HG03575 (cell line): Measurements from ENCODE around the gene CCL20.
"Not testable (repeated sequence)": the region's sequence is repeated elsewhere in the genome, so short reads cannot be mapped to it uniquely, and the experiment has no call there.

Source experiments
- ATAC-seq: cut with Tn5 transposase; IDR thresholded peaks from one replicate; pipeline ENCODE4 v1.9.1; 2021; ENCODE audit not compliant: unreplicated experiment, insufficient number of reproducible peaks, low FRiP score; ENCODE audit errors: extremely low read depth

Gene CCL20

DNA sequence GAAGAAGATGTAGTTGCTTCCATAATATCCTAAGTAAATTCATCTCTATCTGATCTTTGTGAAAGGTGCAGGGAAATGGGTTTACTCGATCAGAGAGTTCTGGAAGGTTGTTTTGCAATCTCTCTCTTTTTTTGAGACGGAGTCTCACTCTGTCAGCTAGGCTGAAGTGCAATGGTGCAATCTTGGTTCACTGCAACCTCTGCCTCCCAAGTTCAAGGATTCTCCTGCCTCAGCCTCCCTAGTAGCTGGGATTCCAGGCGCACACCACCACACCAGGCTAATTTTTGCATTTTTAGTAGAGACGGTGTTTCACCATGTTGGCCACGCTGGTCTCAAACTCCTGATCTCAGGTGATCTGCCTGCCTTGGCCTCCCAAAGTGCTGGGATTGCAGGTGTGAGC is 16.9 kb upstream of the CCL20 start:
- not testable (repeated sequence) for ATAC-seq

DNA sequence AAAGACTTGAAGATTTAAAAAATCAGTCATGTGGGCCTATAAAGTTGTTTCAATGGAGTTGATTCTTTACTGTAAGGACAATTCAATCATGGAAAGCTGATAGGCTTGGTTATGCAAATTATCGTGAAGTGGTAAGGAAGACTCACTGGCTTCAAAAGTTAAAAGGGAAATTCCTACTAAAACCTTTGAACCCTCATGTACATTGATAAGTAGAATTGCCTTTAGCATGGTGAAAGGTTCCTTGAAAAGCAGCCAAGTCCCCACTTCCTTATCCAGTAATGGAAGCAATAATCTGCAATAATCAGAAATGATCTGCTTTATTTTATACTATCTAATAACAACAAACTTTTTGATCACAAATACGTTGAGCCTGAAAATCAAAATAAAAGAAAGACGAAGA is 14.4 kb upstream of the CCL20 start:
- no peak for ATAC-seq

DNA sequence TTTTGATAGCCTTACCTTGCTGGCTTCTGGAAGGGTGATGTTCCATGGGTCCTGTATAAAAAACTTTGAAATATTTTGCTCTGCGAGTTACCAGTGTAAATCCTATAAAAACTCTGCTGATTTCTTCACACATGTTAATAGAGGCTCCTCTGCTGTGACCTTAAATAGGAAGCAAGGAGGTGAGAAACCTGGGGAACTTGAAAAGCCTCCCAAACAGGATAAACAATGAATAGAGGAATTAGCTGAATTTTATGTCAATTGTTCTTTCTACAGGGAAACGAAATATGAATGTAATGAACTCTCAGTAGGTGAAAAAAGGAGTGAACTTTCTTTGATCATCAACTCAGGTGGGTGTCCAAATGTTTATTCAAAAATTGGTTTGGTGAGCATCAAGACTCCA is 10.8 kb upstream of the CCL20 start:
- no peak for ATAC-seq

DNA sequence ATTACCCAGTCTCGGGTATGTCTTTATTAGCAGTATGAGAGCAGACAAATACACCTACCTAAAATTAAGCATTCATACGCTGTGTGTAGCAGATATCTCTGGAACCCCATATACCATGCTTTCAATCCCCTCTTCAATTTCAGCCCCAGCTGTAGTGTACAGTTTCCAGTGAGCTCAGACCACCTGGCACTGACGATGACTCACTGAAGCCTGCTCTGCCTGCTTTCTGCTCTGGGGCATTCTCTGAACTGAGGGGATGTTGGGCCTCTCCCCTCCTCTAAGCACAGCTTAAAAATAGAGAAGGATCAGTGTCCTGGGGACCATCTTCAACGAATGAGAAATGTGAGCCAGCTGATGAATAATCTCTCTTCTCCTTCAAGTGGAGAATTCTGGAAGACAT is 8.7 kb upstream of the CCL20 start:
- ATAC-seq, result no peak

DNA sequence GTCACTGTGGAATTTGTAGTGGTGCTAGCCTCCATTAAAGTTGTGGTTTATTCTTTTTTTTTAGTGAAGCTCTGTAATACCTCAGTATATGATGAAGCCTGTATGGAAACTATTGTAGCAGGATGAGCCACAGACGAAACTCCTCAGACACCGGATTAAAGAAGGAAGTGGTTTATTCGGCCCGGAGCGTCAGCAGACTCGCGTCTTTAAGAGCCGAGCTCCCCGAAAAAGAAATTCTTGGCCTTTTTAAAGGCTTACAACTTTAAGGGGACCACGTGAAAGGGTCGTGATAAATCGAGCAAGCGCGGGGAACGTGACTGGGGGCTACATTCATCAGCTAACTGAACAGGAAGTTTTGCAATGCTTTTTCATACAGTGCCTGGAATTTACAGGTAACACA is 8.1 kb upstream of the CCL20 start:
- no peak for ATAC-seq

DNA sequence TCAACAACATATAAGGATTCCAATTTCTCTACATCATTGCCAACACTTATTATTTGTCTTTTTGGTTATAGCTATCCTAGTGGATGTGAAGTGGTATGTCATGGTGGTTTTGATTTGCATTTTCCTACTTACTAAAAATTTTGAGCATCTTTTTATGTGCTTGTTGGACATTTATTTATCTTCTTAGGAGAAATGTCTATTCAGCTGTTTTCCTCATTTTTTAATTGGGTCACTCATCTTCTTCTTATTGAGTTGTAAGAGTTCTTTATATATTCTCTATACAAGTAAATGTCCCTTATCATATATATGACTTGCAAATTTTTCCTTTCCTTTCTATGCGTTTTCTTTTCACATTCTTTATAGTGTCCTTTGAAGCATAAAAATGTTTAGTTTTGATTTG is 4.7 kb upstream of the CCL20 start:
- no peak for ATAC-seq

DNA sequence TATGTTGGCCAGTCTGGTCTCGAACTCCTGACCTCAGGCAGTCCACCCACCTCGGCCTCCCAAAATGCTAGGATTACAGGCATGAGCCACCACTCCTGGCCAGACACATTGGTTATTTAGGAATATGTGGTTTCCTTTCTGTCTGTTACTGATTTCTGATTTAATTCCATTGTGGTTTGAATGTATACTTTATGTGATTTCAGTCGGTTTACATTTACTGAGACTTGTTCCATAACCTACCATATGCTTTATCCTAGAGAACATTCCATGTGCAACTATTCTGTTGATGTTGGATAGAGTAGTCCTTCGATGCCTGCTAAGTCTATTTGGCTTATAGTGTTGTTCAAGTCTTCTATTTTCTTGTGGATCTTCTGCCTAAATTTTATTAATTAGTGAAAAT is 1.6 kb upstream of the CCL20 start:
- ATAC-seq, result no peak

DNA sequence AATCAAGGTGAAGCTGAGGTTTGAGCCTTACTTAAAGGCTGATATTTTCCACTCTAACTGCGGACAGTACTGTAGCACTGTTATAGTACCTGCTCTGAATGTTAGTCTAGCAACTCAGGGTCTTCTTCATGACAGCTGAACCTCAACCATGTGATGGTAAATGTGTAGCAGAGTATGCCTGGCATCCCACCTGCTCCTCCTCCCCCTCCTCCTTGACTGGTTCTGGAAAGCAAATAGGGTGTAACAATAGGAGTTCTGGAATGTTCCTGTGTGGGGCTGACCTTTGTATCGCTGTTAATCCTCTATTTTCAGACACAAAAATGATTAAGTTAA is 447 bp upstream of the CCL20 start:
- no peak for ATAC-seq

DNA sequence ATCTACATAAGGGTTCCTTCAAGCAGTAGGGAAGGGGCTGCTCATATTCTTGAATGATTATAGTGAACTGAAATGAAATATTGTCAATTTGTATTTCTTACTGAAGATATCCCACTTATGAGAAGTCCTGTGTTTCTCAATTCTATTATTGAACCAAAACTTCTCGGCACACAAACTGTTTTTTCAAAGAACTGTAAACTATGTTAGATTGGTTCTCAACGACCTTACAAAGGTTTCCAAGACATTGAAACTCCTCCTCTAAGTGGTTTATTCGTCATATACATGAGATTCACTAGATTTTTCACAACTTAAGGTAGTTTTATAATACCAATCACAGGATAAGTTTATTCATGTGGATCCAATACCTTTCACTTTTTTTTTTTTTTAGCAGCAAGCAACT is 1.4 kb downstream of the CCL20 start:
- no peak for ATAC-seq

DNA sequence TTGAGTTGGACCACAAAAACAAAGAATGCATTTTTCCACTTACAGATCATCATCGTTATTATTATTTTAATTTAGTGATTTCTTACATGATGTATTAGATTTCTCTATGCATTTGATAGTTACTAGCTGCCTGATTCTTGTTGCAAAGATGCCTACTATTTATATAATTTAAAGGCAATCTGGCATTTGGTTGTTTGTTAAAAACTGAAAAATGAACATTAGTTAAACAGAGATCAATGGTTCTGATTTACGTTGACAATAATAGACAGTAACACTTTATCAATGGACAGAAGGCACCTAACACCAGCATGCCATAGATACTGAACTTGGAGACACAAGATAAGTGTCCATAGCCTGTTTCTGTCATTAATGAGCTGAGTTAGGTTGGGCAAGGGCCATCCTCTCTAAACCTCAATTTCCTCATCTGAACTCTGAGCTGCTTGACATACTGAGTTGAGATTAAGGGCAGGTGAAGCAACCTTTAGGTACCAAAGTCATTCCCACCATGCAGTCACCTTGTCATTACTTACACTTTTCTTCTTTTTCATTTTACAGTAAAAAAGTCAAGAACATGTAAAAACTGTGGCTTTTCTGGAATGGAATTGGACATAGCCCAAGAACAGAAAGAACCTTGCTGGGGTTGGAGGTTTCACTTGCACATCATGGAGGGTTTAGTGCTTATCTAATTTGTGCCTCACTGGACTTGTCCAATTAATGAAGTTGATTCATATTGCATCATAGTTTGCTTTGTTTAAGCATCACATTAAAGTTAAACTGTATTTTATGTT is 3.1 kb downstream of the CCL20 start:
- no peak for ATAC-seq

DNA sequence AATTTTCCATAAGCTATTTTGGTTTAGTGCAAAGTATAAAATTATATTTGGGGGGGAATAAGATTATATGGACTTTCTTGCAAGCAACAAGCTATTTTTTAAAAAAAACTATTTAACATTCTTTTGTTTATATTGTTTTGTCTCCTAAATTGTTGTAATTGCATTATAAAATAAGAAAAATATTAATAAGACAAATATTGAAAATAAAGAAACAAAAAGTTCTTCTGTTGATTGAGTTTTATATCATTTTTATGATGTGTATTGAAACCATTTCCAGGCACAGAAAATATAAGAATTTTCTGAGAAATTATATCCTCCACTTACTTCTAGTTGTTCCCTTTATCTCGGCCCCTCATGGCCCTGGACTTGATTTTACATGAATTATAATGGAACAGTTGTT is 3.7 kb downstream of the CCL20 start:
- ATAC-seq, result no peak

DNA sequence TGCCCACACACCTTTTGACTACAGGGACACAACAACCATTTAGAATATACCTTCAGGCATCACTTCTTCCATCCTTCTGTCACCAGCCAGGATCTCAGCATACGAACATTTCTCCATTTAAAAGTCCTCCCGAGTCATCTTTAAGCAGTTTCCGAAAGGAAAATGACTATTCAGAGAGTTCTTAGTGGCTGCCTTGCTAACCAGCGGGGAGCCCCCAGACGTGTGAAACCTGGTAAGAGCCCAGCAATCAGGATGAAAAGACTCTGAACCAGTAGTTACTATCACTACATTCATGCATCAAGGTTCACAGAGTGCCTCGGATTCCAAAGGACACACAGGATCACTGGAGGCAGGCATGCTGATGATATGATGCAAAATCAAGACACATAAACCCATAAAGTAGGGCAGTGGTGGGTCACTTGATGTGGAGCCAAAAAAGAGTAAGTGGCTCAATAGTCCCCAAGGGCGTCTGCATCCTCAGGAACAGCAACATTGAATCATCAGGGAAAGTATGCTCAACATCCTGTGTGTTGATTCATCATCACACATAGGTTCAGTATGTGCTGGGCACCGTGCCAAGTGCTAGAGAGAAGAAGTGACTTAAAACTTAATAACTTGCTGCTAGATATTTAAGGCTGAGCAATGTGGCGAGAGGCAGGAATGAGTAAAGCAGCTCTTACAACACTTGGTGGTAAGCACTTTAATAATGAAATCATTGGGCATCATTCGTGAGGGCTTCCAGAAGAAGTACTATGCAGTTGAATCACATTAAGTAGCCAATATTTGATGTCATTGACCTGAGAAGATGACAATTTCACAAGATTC is 4.4 kb downstream of the CCL20 start:
- no peak for ATAC-seq

DNA sequence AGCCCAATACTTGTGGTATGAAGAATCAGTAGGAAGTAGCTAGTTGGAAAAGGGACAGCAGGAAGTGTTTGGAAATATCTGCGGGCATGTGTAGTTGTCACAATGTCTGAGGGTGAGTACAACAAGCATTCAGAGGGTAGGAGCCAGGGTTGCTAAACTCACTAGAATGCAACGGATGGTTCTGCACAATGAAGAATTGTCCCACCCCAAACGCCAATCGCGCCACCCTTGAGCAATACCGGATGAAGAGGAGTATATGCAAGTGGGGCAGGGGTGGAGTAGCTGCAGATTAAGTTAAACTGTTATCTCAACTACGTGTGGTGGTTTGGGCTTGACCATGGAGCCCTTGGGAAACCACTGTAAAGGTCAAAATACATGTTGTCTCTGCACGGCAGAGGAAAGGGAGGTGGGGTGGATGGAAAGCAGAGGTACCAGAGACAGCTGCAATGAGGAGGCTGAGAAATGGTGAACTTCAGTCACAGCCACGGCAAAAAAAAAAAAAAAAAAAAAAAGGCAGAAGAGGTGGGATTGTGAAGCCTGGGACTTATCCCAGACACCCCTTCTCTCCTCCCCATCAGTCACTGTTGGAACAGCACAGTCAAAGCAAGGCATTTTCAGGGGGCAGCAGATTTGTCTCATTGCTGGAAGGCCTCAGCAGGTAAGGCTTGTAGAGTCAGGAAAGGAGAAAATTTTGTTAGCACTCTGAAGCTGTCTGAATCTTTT is 5.2 kb downstream of the CCL20 start:
- no peak for ATAC-seq

DNA sequence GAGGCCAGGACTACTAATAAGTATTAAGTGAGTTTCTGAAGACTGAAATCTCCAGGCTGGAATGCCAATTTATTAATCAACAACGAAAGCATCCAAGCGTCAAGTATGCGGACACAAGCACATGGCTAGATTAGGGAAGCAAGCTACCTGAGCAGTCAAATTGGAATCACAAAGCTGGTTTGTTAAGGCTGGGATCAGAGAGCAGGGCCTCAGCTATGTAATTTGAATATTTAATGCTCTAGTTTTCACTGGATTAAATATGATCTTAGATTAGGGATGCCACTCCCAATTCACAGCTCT is 5.7 kb downstream of the CCL20 start:
- no peak for ATAC-seq

DNA sequence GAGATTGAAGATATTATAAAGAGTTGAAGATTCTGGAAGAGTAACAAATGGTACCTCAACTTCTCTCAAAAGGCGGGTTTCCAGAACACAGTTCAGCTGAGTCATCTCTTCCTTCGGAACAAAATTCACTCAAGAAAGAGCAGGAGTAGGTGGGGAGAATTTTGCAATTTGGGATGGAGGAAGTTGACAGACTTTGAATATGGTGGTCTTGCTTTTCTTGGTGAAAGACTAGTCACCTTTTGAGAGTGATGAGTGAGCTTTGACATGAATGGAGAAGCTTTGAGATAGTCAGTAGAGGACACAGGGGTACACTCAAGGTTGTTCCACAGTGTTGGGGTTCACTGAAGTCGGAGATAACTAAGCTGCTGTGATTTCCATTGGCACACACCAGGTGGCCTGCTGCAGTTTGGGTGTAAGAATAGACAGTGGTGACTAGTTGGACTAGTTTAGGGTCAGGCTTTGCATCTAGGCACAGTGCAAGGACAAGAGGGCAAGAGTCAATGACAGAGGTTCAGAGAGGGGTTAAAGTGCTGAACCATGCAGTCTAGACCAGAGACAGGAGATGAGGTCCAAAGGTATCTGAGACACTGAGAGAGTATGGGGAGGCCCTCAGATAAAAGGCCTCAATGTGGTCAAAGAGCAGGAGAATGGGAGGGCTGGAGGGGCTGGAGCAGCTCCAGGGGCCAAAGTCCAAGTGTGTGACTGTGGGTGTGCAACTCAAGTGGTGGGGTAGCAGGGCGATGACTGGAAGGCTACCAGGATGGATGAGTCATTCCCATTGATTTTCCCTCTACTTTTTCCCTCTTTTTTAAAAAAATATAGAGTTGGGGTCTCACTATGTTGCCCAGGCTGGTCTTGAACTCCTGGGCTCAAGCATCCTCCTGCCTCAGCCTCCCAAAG is 7.7 kb downstream of the CCL20 start:
- ATAC-seq, result no peak

DNA sequence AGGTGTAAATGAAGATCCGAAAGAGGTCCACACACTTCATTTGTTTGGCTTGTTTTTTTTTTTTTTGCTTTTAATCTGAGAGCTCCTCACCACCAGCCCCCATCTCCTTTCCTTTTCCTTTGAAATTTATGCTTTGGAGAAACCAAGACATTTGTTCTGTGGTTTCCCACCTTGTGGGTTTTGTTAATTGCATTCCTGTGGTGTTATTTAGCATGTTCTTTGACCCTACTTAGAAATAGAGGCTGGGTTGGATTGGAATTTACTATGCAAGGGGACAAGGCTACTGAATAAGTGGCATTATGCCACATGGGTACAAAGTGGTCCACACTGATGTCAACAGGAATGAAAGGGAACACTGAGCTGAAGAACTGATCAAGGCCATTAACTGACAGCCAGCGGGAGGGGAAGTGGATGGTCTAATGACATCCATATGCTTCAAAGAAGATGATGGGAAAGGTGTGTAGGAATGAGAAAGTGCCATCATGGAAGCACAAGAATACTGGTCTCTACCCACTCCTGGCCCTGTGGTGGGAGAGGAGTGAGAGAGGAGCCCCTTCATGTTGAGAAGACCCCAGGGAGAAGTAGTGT is 8.9 kb downstream of the CCL20 start:
- no peak for ATAC-seq

DNA sequence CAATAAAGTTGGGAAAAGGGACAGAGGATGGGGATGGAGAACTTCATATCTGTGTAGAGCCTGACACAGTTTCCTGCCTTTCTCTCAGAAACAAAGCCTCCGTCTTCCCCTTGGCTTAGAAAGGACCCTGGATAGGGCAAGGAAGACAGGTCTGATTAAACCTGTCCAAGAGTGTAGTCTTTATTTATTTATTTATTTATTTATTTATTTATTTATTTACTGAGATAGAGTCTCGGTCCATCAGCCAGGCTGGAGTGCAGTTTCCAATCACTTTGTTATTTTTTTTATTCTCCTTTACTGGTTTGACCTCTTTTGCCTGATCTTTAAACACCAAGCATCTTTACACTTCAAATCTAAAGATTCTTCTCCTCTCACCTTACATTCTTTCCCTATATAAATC is 10.3 kb downstream of the CCL20 start:
- no peak for ATAC-seq

DNA sequence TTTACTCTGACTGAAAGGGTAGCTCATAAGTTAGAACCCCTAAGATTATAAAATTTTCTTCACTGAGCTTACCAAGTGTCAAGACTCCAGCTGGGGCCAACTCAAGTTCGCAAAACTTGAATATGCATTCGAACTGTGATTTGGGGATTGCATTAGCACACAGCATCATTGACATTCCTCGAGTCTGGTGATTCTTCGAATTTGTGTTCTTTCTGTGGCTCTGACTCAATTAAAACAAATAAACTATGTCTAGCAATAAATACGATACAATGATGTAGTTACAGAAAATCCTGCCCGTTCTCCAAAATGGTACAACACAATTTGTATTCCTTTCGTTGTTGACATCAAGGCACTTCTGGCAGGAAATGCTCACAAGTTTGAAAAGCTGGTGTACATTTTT is 11.1 kb downstream of the CCL20 start:
- no peak for ATAC-seq

DNA sequence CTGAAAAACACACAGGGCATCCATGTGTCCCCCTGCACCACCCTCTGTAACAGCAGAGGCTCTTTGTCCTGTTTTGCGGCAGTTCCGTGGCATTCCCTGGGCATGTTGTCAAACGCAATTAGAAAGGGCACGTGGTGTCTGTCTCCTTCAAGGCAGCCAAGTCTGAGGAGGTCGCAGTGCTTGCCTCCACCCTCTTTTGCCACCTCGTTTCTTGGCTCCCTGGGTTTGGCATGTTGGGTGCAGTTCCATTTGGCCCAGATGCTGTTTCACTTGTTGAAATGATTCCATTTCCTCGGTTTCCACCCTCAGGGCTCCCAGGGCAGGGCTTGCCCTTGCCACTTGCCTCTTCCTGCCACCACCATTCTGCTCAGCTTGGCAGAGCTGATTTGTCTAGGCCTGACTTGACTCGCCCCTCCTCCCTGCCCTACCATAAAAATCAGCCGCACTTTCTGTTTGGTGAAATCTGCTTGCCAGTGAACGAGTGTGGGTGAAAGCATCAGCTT is 12.4 kb downstream of the CCL20 start:
- no peak for ATAC-seq
